ENCODE results near the gene PRSS57.
"Not testable (repeated sequence)": the region's sequence is repeated elsewhere in the genome, so short reads cannot be mapped to it uniquely, and the experiment has no call there.

Gene PRSS57

DNA sequence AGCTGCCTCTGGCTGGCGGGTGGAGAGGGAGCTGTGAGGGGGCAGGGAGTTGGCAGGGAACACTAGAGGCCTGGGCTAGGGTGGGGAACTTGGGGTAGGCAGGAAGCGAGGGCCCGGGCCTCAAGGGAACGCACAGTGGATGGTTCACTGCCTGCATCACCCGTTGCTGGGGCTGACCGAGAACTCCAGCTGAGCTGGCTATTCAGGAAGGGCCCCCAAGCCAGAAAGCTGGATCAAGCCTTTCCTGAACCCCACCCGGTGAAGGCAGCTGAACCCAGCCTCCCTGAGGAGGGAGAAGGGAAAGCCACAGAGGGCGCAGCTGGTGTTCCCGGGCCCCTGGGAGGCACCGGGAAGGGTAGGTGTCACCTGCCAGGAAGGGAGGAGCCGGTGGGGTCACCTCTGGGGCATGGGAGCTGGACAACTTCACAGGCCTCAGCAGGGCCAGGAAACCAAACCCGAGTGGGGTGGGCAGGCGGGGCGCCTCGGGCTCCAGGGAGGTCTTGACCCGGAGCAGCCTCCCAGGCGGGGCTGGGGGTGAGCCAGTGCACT is 27.4 kb upstream of the PRSS57 start:
- no peak for DNase-seq

DNA sequence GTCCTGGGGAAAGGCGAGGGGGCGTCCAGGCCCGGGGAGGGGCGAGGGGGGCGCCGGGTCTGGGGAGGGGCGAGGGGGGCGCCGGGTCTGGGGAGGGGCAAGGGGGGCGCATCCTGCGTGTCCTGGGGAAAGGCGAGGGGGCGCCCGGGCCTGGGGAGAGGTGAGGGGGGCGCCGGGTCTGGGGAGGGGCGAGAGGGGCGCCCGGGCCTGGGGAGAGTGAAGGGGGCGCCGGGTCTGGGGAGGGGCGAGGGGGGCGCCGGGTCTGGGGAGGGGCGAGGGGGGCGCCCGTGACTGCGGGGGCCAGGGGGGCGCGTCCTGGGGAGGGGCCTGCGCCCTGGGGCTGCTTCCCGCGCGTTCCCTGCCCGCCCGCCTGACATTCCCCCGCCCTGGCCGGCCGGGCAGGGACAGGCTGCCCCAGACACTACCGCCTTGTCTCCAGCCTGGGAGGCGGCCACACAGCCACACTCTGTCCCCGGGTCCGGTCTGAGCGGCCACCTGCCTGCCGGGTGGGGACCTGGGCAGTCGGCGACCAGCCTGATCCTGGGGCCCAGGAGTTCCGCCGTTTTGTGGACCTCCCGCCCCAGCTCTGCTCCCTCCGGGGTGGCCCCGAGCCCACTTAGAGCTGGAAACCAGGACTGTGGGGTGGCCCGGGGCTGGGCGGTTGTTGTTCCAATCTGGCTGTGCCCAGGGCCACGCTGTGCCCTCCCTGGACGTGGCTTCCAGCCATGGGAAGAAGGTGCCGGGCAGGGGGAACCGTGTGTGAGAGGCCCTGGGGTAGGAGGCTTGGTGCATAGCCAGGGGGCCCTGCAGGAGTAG is 25.3 kb upstream of the PRSS57 start:
- no peak for DNase-seq

DNA sequence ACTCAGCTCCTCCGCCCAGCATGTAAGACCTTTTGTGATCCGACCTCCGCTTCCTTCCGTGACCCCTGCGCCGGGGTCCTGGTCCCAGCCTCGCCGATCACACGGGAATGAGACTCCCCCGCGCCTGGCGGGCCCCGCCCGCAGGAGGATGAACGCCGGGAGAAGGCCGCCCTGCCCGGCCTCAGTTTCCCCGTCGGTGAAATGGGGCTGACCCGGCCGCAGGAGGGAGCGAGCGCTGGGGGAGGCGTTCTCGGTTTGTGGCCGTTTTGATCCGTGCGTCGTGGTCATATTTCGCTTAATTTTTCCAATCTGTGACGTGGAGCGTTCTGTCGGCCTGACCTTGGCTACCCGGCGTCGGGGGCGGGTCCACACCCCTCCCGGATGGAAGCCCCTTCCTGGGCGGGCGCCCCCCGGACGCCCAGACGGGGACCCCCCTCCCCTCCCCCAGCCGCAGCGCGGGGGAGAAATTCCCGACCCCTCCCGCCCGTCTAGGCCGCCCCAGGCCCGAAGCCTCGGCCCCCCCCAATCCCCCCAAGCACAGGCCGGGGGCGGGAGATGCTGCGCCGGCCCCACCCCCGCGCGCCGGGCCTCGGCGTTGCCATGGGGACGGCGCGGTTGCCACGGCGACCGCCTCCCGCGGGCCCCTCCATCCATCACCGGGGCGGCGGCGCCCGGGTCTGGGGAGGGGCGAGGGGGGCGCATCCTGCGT is 24.5 kb upstream of the PRSS57 start:
- DNase-seq, result no peak

DNA sequence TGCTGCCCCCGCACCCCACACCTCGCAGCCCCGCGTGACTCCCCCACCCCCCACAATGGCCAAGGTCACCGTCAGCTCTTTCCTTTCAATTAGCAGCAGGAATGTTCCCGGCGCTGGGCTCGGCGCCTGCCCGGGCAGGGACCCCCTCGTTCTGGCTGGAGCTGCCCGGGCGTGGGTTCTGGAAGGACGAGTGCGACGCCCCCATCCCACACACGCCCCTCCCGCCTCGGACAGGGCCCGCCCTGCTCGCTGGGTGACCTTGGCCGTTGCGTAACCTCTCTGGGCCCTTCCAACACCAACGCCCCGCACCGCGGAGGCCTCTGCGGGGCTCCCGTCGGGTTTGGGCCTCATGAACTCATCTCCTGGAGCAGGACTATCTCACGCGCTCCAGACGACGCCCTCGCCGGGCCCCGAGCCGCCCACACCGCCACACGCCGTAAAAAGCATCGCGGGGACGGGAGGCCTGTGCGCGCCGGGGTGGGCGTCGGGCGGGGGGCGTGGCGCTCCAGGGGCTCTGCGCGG is 23.8 kb upstream of the PRSS57 start:
- DNase-seq, result peak; percentile 55

DNA sequence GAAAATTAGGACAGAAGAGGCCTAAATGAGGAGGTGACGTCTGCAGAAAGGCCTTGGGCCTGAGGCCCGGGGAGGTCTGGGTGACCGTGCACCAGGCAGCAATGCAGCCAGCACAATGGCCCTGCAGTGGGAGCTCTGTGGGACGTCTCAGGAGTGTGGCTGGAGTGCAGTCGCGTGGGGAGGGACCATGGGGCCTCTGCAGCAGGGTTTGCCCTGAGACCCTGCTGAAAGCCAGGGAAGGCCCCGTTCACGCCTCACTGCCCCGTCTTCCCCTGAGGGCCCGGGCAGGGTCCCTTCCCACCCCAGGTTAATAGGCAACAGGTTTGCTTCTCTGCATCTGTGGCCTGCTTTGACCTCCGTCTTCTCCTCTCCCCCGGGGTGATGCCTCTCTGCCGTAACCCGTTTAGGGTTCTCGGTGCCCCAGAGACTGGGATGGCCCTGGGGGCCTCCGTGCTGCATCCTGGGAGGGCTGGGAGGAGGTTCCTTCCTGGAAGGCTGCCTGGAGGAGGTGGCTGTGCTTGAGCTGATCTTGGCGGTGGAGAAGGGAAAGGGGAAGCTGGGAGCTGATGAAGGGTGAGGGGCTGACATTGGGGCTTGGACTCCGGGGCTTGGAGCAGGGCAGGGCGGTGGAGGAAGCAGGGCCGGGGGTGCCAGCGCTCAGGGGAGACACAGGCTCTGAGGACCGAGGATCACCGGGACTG is 23.1 kb upstream of the PRSS57 start:
- DNase-seq, result no peak

DNA sequence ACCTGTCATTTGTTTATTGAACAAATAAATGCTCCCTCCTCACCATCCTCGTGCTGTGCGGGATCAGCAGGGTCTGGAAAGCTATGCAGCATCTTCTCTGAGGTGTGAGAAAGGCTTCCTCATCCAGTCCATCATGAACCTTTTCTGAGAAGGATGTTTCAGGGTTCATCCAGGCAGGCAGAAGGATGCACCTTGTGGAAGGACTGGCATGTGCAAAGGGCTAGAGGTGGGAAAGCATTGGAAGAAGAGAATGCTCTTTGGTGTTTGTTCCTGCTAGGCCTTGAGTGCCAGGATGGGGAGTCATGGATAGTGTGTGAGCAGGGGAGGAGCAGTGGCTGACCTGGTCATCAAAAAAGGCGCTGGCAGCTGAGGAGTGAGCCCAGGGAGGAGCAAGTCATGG is 20.1 kb upstream of the PRSS57 start:
- DNase-seq, result no peak

DNA sequence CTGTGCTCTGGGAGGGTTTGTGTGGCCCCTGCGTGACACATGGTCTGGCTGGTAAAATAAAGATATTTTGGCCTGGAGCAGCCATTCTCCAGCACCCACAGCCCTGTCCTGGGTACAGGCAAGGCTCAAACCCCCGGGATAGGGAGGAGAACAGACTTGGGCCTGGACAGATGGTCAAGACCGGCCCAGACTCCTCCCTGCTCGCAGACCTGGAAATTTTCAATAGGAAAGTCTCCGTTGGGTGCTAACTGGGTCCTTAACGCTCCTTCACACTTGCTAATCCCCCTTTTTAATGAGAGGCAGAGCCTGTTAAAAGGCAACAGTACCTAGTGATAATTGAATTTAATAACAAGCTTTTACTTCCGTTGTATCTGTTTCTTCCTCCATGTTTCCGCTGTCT is 16.0 kb upstream of the PRSS57 start:
- DNase-seq, result no peak

DNA sequence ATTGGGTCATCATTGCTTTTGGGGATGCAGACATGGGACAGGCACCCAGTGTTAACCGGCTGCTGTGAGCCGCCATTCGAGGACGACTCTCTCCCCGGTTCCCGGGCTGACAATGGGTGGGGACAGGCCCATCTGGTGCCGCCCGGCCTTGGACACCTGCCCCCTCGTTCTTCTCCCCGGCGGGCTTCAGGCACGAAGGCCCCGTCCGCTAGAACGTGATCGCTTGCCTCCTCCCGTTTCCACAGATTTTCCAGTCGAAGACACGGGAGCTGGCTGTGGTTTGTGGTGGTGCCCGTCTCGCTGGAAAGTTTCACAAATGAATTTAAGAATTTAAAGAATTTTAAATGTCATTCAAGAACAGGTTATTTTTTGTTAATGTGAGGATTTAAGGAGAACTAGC is 15.5 kb upstream of the PRSS57 start:
- no peak for DNase-seq

DNA sequence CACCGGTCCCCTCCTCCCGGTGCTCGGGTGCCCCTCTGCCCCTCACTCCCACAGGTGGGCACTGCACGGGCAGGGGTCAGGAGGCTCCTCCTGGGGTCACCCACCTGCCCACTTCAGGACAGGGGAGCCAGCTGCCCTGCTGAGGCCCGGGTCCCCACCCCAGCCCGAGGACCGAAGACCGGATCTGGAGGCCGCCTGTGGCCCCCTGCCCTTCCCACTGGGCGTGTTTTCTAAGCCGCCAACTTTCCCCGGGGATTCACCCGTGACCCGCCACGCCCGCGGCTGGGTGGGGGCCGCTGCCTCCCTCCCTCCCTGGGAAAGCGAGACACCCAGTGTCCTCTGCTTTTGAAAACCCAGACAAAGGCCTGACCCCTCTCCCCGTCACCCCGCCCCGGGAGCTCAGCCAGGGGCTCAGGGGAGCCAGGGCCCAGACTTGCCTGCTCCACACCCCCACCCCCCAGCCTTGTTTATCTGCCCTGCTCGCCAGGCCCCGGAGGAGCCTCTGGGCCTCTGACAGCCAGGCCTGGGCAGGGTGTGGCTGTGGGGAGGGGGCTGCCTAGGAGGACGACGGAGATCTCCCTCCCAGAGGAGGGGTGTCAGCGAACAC is 14.8 kb upstream of the PRSS57 start:
- DNase-seq, result no peak

DNA sequence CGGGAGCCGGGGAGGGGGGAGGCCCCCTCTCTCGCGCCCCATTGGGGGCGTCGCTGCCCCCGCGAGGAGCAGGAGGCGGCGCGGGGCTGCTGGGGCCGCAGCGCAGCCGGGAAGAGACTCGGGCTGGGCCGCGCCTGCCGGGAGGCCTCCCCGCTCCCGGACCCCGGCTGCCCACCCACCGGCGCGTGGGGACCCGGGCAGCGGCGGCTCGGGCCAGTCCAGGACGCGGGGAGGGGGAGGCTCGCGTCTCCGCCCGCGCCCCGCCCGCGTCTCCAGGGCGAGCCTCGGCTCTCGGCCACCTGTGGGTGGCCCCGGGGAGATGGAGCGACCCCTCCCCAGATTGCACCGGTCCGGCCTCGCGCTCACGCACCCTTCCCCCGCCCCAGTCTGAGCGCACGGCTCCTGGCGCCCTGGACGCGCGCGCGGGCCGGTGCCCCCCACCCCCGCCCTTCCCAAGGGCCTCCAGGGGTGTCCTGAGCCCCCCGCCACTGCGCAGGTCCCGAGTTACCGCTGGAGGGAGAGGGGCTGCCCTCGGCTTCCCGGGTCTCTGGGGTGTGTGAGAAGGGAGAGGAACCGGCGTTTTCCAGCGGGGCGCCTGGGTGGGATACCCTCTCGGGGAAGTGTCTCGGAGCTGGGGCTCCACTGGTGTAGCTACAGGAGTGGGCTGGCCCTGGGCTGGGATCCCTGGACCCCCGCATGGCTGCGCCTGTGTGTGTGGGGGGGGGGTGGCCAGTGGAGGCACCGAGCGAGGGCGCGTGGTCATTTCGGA is 14.1 kb upstream of the PRSS57 start:
- no peak for DNase-seq

DNA sequence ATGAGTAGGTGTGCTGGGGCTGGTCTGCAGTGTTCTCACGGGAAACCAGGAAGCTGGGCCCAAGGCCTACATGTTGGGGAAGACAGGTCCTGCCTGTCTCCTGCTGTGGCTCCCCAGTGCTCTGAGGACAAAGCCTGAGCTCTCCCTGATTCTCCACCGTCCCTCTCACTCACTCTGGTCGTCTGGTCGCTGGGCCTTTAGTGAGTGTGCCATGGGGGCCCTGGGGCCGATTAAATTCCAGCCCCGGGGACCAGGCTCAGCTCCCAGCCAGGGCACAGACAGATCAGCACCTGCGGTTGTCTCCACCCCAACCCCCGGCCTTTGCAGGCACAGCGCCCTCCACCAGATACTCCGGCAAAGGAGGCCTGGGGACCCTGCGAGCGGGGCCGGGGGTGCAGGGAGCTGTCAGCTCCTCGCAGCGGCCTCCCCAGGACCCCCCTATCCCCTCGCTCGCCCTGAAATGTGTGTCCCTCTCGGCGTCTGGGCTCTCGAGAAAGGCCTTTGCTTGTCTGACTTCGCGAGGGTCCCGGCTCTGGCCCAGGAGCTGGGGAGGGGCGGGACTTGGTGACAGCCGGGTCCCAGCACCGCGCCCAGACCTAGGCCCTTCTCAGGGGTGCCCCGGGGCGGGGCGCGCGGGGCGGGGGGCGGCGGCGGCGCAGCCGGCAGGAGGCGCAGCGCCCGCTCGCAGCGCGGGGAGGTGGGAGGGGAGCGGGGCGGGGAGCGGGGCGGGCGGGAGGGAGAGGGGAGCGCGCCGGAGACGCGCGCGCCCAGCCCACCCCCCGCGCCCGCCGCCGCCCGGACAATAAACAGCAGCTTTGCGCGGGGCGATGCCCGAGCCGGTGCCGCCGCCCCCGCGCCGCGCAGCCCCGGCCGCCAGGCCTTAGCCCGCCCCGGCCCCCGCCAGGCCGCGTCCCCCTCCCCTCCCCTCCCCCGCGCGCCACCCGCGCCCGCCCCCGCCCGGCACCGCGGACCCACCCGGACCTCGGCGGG is 13.2 kb upstream of the PRSS57 start, which contains the start of gene PALM:
Gene PALM, plus strand, starts transcription at position 782 of the 990 bp plus-strand sequence. CDS start 212 bp downstream, outside the sequence.
- DNase-seq, result no peak

DNA sequence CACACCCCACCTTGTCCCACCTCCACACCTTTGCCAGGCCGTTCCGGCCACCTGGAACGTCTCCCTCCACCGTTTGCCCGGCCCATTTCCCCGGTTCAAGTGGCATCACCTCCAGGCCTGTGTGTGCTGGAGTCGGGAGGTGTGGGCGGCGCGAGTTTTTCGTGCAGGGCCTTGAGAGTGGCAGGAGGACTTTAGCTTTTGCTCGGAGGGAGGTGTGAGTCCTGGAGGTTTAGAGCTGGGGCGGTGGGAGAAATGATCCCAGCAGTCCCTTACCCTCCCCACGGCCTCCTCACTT is 9.1 kb upstream of the PRSS57 start:
- DNase-seq, result no peak

DNA sequence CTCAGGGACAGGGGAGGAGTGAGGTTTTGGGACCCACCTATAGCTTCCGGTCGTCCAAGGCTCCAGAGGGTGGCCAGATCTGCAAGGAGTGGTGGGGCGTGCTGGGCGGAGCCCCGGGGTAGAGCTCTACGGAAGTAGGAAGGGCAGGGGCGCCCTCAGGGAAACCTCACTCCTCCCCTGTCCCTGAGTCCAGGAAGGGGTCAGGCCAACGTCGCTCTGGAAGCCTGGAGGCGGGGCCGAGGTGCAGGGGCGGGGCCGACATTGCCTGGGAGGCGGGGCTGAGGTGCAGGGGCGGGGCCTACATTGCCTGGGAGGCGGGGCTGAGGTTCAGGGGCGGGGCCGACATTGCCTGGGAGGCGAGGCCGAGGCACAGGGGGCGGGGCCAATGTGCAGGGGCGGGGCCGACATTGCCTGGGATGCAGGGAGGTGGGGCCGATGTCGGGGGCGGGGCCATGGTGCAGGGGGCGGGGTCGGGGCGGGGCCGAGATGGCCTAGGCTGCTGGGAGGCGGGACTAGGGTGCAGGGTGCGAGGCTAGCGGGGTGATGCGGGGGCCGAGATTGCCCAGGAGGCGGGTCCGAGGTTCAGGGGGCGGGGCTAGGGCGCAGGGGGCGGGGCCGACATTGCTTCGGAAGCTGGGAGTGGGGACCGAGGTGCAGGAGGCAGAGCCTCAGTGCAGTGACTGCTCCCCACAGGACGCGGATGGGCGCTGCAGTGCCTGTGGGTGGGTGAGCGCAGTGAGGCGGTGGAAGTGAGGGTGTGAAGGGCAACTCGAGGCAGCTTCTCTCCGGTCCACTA is 8.6 kb upstream of the PRSS57 start:
- DNase-seq, result peak; percentile 98

DNA sequence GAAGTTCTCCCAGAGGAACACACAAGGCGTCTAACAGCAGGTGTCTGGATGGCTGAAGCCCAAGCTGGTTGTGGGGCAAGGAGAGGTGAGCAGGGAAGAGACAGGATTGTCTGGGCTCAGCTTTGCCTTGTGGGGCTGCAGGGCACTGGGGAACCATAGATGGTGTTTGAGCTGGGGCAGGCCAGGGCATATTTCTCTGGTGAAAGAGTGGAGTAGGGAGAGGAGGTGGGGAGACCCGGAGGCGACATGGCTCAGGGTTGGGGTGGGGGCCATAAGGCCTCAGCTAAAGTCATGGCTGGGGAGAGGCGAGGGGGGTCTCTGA is 8.0 kb upstream of the PRSS57 start:
- no peak for DNase-seq

DNA sequence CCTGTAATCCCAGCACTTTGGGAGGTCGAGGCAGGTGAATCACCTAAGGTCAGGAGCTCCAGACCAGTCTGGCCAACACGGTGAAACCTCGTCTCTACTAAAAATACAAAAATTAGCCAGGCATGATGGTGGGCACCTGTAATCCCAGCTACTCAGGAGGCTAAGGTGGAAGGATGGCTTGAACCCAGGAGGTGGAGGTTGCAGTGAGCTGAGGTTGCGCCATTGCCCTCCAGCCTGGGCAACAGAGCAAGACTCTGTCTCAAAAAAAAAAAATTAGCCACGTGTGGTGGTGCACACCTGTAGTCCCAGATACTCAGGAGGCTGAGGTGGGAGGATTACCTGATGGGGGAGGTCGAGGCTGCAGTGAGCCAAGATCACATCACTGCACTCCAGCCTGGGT is 7.6 kb upstream of the PRSS57 start:
- DNase-seq, result not testable (repeated sequence)

DNA sequence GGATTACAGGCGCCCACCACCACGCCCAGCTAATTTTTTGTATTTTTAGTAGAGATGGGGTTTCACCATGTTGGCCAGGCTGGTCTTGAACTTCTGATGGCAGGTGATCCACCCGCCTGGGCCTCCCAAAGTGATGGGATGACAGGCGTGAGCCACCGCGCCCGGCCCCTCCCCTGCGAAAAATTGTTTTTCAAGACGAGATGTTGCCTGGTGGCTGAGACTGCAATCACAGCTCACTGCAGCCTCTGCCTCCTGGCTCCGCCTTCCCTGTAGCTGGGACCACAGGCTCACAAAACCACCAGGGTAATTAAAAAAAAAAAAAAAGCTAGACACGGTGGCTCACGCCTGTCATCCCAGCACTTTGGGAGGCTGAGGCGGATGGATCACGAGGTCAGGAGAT is 4.6 kb upstream of the PRSS57 start:
- DNase-seq, result peak; percentile 88

DNA sequence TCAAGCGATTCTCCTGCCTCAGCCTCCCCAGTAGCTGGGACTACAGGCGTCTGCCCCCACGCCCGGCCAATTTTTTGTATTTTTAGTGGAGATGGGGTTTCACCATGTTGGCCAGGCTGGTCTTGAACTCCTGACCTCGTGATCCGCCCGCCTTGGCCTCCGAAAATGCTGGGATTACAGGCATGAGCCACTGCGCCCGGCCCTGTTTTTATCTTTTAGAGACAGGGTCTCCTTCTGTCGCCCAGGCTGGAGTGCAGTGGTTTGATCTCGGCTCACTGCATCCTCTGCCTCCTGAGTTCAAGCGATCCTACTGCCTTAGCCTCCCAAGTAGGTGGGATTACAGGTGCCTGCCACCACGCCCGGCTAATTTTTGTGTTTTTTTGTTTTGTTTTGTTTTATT is 3.3 kb upstream of the PRSS57 start:
- not testable (repeated sequence) for DNase-seq

DNA sequence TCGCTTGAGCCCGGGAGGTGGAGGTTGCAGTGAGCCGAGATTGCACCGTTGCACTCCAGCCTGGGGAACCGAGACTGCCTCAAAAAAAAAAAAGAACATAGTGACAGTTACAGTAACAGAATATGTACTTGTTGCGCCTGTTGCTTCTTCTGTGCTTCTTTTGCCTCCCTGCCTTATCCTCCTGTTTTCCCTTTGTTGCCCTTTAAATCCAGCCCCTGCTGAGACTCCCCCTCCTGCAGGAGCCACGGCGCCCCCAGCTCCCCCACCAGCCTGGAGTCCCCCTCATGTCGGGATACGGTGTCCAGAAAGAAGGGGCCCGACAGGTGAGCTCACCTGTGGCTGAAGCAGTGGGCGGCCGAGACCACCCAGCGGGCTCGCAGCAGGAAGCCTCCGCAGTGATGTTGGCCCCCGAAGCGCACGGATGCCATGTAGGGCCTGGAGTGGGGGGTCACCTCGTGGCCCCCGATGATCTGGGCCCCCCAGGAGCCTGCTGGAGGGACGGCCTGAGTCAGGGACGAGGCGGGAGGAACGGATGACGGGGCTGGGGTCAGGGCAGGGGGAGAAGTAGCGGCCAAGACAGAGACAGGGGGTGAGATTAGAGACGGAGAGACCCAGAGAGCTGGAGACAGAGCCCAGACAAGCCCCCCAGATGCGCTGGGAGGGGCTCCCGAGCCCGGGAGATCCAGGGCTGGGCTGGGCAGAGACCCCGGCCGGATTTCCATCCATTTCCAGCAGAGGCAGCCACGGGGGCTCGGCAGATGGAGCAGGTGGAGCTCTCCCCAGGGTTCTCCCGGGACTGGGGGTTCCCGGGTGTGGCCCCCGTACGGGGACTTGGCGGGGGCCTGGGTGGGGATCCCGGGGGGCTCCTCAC is 536 bp downstream of the PRSS57 start:
- no peak for DNase-seq

DNA sequence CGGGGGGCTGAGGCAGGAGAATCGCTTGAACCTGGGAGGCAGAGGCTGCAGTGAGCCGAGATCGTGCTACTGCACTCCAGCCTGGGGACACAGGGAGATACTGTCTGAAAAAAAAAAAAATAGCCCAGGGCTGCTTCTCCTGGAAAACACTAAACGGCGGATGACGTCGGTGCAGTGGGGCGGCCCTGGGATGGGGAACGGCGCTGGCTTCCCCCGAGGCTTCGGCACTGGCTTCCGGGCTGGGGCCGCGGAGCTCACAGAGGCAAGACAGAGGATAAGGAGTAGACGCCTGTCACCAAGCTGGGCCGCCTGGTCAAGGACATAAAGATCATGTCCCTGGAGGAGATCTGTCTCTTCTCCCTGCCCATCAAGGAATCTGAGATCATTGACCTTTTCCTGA is 5.0 kb downstream of the PRSS57 start:
- DNase-seq, result no peak
